GM13976 (cell line): ENCODE results near the gene TMC5.

Experiments used
- DNase-seq: peaks from one replicate; pipeline ENCODE4 v3.0.0; 2012; ENCODE audit warnings: low spot score
- in situ Hi-C: fragments of 300-500 bp; cut with MboI; formaldehyde crosslinking; loops from one replicate; pipeline ENCODE4 v1.12.0; 2022; ENCODE audit warnings: low sequenced_read_pairs, mixed read lengths, inconsistent platforms; ENCODE audit not compliant: unreplicated experiment
- TF ChIP-seq, protein P1 (sequence below): IDR thresholded peaks from 2 replicates; pipeline ENCODE4 v1.5.1; 2012; ENCODE audit warnings: borderline replicate concordance, mild to moderate bottlenecking; ENCODE audit not compliant: insufficient read depth; ENCODE audit errors: extremely low read depth, missing control alignments, control extremely low read depth

Gene TMC5

DNA sequence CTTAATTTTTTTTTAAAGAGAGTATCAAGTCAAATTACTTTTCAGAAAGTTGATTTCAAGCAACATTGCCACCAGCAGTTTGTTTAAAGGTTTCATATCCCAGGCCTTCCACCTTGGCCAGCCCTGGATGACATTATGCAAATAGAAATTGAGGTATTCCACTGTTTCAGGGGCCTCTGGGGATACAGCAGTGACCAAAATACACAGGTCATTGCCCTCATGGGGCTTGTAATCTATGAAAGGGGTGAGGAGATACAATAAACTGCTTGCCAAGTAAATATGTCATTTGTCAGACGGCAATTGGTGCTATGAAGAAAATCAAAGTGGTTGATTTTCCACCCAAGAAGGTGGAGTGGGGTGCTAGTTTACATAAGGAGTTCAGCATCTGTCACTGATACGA, 37.8 kb upstream of the TMC5 start:
- TF ChIP-seq, protein P1, sequence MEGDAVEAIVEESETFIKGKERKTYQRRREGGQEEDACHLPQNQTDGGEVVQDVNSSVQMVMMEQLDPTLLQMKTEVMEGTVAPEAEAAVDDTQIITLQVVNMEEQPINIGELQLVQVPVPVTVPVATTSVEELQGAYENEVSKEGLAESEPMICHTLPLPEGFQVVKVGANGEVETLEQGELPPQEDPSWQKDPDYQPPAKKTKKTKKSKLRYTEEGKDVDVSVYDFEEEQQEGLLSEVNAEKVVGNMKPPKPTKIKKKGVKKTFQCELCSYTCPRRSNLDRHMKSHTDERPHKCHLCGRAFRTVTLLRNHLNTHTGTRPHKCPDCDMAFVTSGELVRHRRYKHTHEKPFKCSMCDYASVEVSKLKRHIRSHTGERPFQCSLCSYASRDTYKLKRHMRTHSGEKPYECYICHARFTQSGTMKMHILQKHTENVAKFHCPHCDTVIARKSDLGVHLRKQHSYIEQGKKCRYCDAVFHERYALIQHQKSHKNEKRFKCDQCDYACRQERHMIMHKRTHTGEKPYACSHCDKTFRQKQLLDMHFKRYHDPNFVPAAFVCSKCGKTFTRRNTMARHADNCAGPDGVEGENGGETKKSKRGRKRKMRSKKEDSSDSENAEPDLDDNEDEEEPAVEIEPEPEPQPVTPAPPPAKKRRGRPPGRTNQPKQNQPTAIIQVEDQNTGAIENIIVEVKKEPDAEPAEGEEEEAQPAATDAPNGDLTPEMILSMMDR = no peak
- no peak for DNase-seq
- in situ Hi-C loops = loop anchor here (5.0 to 10.0 kb wide), 3 partner anchors 125 to 298 kb away; no protein-coding TSS in a partner anchor

DNA sequence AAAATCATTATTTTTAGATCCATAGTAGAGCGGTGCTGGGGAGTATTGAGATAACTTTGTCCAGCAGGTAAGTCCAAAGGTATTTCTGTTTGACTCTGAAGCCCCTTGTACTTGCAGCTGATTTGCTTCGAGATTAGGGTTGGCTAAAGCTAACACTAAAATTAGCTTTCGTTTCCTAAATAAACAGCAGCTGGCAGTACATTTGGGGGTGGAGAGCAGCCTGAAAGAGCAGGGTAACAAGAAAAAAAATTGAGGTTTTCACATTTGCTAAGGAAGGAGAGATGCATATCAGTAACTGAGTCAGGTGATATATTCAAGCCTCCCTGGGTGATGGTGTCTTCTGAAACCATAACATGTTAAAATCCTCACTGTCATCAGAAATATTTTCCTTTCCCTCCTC, 37.4 kb upstream of the TMC5 start:
- TF ChIP-seq, protein P1 = no peak
- in situ Hi-C loops = loop anchor here (10.0 kb wide), 1 partner anchor 124 kb away; no protein-coding TSS in a partner anchor
- DNase-seq = no peak

GRCh38 chr16:19382084-19382801, 35.4 kb upstream of the TMC5 start:
- TF ChIP-seq, protein P1 = no peak
- in situ Hi-C loops = loop anchor here (10.0 kb wide), 1 partner anchor 123 kb away; no protein-coding TSS in a partner anchor
- no peak for DNase-seq

- in situ Hi-C loops = loop anchor here (10.0 kb wide), 1 partner anchor 122 kb away; no protein-coding TSS in a partner anchor
- TF ChIP-seq, protein P1 = no peak
- DNase-seq = no peak
Measured at GRCh38 chr16:19382887-19383816, 34.5 kb upstream of the TMC5 start.

DNA sequence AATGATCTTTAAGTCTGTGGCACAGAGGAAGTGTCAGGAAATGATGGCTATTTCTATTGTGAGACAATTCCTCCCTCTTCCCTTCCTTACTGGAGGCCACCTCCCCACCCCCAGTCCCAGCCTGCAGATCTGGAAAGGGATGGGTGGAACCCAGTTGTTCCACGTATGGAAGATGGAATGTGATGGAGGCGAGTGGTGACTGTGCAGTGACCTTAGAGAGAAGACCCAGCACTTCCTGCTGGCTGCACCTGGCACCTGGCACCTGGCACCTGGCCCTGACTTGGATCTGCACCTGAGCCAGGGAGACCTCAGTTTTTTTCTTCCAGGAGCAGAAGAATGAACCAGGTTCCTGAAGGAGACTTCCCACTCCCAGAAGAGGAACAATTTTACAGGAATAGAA, 33.0 kb upstream of the TMC5 start:
- TF ChIP-seq, protein P1 = no peak
- in situ Hi-C loops = loop anchor here (10.0 kb wide), 1 partner anchor 120 kb away; no protein-coding TSS in a partner anchor

GRCh38 chr16:19386525-19386924, 31.2 kb upstream of the TMC5 start:
- in situ Hi-C loops = loop anchor here (10.0 kb wide), 1 partner anchor 118 kb away; no protein-coding TSS in a partner anchor
- no peak for DNase-seq
- TF ChIP-seq, protein P1 = no peak

More for the DNA sequence above, 33.0 kb upstream of the TMC5 start:
- no peak for DNase-seq
